G401.6 (cell line): ENCODE measurements around the gene DIAPH1.

Experiments used
- FAIRE-seq: peaks from 2 replicates; lab custom pipeline; 2012; peaks lifted over from hg19 to GRCh38; lab: Jason Lieb, UNC

The DIAPH1 gene

DNA sequence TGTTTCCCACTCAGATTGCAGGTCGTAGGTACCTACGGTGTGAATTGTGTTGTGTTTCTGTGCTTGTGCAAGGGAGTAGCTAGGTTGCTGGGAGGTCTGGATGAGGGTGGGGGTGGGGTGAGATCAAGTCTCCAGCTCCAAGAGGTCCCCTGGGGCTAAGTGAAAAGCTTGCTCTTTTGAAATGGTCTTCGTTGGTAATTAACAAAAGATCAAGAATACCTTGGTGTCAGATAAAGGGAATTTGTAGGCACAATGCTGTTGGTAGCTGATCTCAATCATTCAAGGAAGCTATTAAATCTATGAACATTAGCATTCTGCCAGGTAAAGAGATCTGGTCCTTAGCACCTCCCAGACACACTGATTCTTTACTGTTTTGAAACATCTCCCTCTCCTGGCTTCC is 134.9 kb downstream of the DIAPH1 start:
- no peak for FAIRE-seq

- FAIRE-seq, result no peak
Measured at GRCh38 chr5:141479776-141480175, 139.0 kb downstream of the DIAPH1 start.

GRCh38 chr5:141478321-141478945 is 140.4 kb downstream of the DIAPH1 start:
- no peak for FAIRE-seq

DNA sequence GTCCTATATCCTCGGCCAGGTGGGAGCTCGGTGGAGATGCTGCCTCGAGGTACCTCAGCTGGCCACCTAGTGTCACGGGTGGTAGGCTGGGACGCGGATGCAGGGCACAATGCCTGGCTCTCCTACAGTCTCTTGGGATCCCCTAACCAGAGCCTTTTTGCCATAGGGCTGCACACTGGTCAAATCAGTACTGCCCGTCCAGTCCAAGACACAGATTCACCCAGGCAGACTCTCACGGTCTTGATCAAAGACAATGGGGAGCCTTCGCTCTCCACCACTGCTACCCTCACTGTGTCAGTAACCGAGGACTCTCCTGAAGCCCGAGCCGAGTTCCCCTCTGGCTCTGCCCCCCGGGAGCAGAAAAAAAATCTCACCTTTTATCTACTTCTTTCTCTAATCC is 141.0 kb downstream of the DIAPH1 start:
- FAIRE-seq, result no peak

- FAIRE-seq, result no peak
Measured at GRCh38 chr5:141477044-141477575, 141.7 kb downstream of the DIAPH1 start.

DNA sequence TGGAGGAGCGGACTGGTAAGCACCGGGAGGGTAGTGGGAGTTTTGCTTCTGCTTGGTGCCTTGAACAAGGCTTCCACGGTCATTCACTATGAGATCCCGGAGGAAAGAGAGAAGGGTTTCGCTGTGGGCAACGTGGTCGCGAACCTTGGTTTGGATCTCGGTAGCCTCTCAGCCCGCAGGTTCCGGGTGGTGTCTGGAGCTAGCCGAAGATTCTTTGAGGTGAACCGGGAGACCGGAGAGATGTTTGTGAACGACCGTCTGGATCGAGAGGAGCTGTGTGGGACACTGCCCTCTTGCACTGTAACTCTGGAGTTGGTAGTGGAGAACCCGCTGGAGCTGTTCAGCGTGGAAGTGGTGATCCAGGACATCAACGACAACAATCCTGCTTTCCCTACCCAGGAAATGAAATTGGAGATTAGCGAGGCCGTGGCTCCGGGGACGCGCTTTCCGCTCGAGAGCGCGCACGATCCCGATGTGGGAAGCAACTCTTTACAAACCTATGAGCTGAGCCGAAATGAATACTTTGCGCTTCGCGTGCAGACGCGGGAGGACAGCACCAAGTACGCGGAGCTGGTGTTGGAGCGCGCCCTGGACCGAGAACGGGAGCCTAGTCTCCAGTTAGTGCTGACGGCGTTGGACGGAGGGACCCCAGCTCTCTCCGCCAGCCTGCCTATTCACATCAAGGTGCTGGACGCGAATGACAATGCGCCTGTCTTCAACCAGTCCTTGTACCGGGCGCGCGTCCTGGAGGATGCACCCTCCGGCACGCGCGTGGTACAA is 142.5 kb downstream of the DIAPH1 start:
- no peak for FAIRE-seq

GRCh38 chr5:141475625-141476131 is 143.1 kb downstream of the DIAPH1 start, which contains the start of gene PCDHGC3:
Gene PCDHGC3, plus strand, starts transcription at chr5:141475966. Its CDS starts 151 bp downstream, at chr5:141476117.
- no peak for FAIRE-seq

DNA sequence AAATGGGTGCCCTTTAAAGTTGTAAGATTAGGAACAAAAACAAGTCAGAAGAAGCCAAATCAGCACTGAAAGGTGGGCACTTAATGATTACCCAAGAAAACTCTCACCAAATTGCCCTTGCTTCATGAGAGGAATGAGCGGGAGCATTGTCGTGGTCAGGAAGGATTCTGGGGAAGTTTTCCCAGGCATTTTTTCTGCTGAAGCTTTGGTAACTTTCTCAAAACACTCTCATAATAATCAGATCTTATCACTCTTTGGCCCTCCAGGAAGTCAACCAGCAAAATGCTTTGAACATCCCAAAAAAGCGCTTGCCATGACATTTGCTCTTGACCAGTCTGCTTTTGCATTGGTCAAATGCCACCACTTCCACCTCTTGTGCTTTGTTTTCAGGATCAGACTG is 153.4 kb downstream of the DIAPH1 start:
- no peak for FAIRE-seq
